ENCODE results near the gene SYNDIG1.

The SYNDIG1 gene

DNA sequence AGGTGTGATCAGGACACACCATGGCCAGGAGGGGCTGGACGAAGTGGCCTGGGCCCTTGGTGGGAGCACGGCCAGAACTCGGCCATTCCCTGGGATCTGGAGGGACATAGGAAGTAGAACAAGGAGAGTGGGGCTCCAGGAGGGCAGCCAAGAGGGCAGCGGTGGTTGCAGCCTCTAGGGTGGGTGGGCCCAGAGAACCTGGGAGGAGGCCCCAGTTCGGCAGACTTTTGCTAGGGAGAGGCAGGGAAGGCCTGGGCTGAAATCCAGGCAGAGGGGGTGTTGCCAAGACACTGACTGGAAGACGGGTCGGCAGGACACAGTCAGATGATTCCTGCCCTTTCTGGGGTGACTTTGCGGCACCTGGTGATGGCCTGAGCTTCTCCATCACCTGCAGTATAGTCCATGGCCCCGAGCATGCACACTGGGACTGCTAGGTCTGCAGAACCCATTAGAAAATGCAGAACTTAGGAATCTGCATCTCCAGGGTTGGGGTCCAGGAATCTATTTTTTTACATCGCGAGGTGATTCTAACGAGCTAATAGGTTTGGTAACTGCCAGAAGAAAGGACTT is 224.8 kb downstream of the SYNDIG1 start:
- no peak for DNase-seq (ENCODE audit: low read depth in 2 of 2)

DNA sequence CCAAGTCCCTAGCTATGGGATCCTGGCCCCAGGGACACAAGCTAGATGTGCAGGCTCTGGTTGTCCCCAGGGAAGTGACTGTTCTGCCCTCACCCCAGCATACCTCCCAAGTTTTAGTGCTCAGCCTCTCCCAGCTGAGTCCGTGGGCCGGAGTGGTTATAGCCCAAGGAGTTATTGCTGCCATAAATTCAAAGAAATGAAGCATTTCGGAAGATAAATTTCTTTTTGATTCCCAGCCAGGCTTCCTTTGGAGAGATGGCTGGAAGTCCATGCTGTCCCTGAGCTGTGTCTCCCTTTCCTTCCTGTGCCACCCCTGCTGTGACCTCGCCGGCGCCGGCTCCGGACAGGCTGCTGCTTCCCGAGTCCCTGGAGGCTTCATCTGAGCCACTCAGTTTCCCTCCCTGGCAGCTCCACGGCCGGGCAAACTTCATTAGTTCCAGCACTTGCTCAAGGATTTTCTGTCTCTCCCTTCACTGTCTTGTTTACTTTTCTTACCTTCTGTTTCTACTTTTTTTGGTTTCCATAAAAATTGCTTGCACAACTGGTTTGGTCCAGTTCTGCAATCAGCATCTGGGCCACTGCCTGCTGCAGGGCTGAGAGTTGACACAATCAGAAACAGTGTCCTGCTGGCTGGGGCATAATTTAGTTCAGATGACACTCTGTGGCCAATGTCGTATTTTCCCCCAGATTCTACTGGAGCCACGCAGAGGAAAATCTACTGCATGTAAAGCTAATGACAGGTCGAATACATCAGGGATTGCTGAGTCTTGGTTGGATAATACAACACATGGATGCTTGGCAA is 225.5 kb downstream of the SYNDIG1 start:
- DNase-seq (ENCODE audit: low read depth in 2 of 2): no peak

DNA sequence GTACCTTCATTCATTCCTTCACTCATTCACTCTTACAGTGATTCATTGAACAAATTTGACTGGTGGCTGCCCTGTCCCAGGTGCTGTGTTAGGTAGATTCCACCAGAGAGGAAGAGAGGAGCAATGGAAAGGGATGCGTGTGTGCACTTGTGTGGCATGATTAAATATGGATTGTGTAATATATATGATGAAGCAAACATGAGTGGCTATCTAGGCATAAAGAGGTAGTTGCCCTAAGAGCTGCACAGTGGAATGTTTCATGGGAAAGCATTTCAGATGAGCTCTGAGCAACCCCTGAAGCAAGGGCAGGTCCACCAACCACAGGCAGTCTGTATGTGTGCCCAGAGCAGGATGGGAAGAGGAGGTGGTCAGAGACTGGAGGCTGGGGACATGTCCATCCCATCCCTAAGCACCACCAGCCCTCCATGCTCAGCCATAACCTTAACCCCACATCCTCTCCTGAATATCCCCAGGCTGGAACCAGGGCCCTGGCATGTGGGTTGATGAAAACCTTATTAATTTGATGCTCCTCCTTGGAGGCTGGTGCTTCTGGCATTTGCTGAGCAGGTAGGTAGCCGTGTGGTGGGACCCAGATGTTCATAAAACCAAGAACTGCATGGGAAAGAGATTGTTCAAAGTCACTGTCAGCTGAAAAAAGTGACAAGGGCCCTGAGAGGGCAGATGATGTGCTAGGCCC is 226.2 kb downstream of the SYNDIG1 start:
- DNase-seq (ENCODE audit: low read depth in 2 of 2): no peak

DNA sequence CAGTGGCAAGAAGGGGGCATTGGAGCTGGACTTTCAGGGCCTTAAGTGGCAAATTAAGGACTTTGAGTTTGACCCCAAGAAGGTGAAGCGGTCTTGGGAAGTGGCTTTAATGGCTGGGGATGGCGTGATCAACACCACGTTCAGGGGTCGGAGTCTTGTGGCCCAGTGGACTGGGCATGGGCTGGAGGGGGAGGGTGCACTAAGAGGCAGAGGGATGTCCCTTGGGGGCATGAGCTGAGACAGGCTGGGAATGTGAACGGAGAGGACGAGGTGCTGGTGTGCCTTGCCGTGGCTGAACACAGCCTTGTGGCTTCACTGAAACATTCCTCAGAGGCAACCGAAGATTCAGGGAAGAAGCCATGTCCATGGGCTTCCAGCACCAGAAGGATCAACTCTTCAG is 227.0 kb downstream of the SYNDIG1 start:
- no peak for DNase-seq (ENCODE audit: low read depth in 2 of 2)

DNA sequence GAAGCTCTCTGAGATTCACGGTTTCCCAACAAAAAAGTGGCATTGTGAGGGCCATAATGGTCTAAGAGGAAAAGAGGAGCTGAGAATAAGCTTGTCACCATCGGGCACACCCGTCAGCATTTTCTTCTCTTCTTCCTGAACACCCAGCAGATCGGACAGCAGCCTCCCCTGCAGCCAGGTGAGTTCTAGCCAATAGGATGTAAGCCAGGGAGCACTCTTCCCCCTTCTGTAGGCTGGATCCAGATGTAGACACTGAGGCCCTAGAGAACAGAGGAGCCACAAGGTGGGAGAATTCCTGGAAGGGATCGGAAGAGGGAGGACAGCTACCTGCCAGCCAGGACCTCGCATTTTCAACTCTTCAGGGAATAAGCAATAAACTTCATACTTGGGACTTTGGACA is 228.0 kb downstream of the SYNDIG1 start:
- DNase-seq (ENCODE audit: low read depth in 2 of 2): no peak

DNA sequence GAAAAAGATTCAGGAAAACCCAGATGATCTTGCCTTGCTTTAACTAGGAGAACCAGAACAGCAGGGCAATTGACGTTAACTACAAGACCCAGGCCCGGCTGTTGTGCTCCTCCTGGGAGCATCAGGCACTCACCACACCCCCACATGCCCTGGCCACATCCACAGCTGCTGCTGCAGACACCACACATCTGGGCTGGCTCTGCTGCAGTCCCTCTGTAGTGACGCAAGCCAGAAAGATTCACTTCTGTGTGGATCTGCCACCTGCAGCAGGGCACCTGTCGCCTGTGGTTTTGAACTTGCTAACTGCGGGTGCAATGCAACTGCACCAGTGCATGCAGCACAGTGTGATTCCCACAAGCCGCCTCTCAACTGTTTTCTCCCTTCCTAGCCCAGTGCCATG is 228.8 kb downstream of the SYNDIG1 start:
- DNase-seq (ENCODE audit: low read depth in 2 of 2): no peak

DNA sequence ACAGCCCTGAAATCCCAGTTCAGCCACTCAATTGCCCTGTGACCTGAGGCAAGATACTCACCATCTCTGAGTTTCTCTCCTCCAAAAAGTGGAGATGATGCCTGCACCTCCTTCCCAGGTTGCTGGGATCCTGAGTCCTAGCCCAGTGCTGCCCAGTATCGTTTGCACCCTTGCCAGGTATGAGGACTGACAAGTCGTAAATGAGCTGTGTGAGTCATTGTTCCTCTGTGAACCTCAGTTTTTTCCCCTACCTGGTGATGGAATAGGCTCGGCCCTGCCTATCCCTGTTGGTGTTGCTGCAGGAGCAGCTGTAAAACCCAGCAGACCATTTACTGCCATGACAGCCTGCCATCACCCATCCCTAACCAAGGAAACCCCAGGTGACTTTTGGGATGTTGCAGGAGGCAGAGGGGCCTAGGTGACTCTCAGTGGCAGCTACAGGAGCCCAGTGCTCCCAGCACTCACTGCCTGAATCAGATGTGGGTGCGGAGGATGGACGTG is 229.3 kb downstream of the SYNDIG1 start:
- DNase-seq (ENCODE audit: low read depth in 2 of 2): no peak

DNA sequence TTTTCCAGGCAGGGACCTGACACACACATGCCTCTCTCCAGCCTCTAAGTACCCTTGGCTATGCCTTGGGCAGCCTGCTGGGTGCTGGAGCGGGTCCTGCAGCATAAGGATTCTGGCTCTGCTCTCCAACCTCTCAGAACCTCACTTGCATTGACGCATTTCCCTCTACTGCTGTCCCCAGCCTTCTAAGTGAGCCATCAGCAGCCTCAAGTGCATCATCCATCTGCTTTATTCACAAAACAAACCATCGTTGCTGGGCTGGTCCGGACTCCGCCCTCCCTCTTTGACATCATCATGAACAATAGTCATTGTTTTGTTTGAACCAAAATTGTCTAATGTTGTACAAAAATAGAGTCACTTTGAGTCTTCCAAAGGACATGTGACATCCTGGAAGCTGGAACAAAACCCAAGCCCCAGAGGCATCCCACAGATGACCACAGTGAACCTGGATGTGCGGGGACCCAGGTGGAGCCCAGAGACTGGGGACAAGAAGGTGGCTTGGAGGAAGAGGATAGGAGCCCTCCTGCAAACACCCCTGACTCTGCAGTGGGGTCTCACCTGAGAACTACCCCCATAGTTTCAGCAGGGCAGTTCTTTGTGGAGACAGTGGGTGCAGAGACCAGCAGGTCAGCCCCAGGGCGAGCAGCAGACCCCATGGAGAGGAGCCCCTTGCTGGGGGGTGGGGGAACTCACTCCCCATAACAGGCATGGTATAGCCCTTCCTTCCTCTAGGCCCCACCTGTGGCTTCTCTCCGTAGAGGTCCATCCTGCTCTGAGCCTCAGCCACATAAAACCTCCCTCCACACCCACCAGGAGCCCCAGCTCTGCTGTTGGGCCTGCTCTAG is 230.1 kb downstream of the SYNDIG1 start:
- no peak for DNase-seq (ENCODE audit: low read depth in 2 of 2)

DNA sequence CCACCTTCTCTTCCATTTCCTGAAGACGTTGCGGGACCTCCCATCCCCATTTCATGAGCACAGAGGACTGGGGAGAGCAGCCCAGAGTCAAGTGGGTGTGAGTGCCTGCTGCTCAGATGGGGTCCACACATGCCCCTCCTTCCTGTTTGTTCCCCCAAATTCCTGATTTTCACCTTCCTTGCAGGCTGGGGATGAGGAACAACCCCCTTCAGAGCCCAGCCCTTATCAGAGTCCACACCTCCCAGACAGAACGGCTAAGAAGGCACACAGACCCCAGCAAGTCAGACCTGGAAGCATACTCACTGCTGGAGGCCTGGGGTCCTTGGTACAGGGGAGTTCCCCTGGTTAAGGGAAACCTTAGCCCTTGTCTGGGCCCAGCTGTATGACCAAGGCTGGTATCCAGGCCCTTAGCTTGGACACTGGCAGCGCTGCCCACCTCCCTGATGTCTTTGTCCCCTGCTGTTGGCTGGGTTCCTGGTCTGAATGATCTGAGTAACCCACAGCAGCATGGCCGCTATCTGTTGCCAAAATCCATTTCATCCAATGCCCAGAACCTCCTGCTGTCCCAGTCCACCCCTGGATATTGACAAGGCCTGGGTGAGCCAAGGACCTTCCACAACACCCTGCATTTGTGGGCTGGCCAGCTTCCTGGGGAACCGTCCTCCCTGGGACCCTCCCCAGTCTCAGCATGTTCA is 230.9 kb downstream of the SYNDIG1 start:
- no peak for DNase-seq (ENCODE audit: low read depth in 2 of 2)

DNA sequence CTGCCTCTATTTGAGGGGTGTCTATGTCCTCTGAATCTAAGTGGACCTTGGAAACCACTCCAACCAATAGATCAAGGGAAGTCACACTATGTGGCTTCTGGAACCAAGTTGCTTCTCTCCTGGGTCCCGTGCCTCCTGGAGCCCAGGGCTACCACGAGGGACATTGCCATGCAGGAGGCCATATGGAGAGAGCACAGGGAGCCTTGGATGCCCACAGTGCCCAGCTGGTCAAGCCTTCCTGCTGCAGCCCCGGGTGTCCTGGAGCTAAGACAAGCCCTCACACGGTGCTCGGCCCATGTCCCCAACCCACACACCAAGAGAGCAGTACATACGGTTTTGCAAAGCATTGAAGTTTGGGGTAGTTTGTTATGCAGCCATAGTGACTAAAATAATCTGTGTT is 231.6 kb downstream of the SYNDIG1 start:
- DNase-seq (ENCODE audit: low read depth in 2 of 2): no peak

DNA sequence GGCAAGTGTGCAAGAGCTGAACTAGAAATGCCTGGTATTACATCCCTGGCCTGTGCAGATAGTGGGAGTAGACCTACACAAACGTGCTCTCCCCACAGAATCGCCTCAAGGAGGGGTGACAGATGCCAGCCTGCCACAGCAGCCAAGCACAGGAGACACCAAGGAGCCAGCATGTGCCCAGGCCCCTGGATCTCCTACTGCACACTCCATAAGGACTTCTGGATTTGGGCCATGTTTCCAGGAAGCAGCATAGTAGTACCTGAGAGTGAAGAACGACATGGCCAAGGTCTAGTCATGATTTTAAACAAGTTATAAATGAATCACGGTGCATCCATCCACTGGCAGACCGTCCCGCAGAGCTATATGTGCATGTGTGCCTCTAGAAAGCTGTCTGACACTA is 232.2 kb downstream of the SYNDIG1 start:
- no peak for DNase-seq (ENCODE audit: low read depth in 2 of 2)

DNA sequence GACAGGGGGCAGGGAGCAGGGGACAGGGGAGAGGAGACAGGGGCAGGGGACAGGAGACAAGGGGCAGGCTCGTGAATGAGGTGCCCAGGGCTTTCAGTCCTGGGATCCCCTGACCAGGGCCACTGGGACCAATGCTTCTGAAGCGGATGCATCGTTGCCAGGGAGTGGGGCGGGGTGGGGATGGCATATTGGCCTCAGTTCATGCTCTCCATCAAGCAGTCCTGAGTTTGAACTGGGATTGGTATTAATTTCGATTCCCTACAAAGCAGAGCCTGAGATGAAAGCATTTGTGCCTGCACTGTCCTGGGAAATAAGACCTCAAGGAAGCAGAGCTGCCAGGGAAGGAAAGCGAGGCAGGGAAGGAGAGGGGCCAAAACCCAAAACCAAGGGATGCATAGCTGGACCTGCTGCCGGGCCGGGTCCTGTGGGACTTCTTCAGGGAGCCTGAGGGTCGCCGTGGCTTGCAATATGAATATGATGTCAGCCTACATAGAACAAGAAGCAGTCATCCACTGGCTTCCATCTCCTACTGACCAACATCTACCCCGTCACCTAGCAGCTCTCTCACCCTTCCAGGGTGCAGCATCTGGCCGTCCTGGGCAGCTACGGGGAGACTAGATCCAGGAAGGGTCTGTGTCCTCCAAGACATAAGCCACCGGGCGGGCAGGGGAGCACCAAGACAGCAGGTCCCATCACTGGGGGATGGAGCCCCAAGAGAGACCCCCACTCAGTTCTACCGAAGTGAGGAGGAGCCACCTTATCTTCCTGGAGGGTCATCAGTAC is 233.3 kb downstream of the SYNDIG1 start:
- no peak for DNase-seq (ENCODE audit: low read depth in 2 of 2)

DNA sequence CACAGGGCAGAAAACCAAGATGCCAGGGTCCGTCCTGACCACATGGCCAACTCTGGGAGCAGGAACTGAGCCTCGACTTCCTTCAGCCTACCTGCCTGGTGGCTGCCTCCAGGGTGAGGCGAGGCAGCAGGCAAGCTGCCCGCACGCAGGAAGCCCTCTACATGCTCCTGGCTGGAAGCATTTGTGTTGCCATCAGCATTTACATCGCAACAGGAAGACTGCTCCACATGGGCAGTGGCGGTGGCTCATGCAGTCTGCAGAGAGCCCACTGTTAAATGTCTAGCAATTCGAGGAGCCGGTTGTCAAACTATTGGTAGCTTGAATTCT is 233.8 kb downstream of the SYNDIG1 start:
- DNase-seq (ENCODE audit: low read depth in 2 of 2): no peak

DNA sequence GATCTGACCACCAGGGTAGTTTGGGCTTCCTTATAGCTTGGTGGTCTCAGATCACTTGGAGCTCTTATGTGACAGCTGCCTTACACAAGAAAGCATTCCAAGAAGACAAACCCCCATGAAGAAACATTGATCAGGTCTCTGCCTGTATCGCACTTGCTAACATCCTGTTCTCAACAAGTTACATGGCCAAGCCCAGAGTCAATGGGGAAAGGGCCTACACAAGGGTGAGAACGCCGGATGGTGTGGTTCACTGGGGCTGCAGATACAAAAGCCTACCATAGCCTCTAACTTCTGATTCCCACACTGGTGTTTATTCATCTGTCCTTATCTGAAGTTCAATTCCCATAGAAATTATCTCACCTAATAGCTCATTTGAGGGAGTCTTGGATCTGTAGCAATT is 235.5 kb downstream of the SYNDIG1 start:
- DNase-seq (ENCODE audit: low read depth in 2 of 2): no peak

DNA sequence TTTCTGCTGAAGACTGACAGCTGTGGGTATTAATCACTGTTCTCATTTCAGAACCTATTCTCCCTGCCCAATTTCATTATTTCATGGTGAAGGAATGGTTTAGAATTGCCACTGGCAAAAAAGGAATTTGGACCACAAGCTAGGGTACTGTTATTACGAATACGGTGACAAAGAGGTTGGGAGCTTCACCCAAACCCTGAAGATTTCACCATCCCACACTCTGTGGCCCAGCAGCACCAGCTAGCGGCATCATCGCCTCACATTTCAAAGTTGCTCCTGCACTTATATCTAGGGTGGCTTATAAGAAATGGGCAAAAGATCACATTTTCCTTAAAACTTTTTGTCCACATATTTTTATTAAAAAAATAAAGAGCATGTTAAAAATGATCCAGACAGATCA is 236.1 kb downstream of the SYNDIG1 start:
- DNase-seq (ENCODE audit: low read depth in 2 of 2): no peak

DNA sequence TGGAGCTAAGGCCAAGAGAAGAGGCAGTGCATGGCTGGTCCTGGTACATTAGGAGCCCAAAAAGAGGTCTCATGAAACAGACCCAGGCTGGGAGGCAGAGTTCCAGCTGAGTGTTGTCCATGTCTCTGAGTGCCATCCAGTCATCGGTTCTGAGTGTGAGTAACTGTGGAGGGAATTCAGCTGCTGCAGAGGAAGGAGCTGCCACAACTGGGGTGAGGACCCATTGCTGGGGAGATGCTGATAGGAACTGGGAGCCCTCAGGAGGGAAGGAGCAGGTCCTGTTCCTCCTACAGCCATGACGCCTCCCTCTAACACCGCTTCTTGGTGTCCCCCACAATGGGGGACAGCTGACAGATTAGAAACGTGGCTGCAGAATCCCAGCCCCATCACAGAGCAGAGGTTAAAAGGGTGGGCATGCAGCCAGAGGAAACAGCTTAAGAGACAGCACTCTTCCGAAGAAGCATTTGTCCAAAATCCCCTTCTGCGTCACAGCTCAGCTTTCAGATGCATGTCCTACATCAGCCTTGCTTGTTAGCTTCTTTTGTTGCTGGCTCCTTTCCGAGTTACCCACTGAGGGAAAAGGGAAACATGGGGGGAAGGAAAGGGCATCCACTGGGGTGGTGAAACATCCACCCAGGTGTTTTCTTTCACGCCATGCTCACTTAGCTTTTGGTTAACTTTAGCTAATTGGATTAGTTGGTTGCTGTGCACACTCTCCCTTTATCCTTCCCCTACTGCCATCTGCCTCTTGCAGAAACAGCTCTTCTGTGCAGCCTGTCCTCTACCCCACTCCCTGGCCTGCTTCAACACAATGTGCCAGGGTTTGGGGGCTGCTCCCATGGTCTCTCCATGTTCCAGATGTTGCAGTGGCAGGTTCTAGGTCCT is 239.2 kb downstream of the SYNDIG1 start:
- no peak for DNase-seq (ENCODE audit: low read depth in 2 of 2)

Measured in stimulated activated CD4-positive, alpha-beta T cell treated with anti-CD3 and anti-CD28 coated beads, Interleukin-4, amount 100 ng/mL, for 48 hours (primary cell).